ENCODE data around the gene KASH5.

The KASH5 gene

DNA sequence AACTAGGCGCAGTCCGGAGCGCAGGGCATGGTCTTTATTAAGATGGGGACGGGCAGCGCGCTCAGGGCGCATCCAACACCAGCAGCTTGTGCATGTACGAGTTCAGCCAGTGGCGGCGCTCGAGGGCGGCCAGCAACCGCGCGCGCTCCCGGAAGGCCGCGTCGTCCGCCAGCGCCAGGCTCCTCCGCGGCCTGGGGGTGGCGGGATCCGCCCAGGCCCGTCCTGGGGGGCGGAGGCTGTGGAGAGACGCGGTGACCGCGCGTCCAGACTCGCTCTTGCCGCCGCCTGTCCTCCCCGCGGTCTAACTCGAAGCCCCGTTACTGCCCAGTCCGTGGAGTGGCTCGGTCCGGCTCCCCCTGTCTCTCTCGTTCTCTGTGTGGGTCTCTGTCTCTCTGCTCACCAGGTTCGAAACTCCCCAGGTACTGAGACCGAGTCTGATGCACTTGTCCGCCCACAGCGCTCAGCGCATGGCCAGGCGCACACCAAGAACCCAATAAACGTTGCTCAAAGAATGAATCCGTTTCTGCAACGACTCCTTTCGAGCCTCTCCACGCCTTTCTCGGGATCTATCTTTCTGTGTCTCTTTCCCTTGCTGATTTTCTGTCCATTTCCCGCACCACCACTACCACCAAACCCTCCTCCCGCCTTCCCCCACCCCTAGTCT, 34.5 kb downstream of the KASH5 start:
- DNase-seq (ENCODE audit: low spot score): peak; percentile 43

- no peak for DNase-seq (ENCODE audit: low spot score)
Observed at GRCh38 chr19:49423071-49423984, 35.3 kb downstream of the KASH5 start, which contains the start of gene PTH2. TSS of gene PTH2 (minus strand) at chr19:49423441. CDS start at chr19:49423339, 102 bp downstream.

DNA sequence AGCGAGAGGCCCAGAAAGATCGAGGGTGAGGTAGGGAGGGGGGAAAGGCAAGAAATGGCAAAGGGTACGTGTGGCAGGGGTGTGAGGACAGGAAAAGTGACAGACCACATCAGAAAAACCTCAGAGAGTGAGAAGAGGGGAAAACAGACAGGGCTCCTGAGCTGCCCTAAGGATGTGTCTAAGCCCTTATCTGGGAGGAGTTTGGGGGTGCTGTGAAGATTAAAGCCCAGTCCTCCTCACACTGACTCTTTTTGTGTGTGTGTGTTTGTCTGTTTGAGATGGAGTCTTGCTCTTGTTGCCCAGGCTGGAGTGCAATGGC, 35.9 kb downstream of the KASH5 start:
- no peak for DNase-seq (ENCODE audit: low spot score)

- no peak for DNase-seq (ENCODE audit: low spot score)
Observed at GRCh38 chr19:49425178-49425577, 37.1 kb downstream of the KASH5 start, which contains the start of gene GFY. TSS of gene GFY (plus strand) at chr19:49425388. CDS start at chr19:49426431, 1,043 bp downstream.

DNA sequence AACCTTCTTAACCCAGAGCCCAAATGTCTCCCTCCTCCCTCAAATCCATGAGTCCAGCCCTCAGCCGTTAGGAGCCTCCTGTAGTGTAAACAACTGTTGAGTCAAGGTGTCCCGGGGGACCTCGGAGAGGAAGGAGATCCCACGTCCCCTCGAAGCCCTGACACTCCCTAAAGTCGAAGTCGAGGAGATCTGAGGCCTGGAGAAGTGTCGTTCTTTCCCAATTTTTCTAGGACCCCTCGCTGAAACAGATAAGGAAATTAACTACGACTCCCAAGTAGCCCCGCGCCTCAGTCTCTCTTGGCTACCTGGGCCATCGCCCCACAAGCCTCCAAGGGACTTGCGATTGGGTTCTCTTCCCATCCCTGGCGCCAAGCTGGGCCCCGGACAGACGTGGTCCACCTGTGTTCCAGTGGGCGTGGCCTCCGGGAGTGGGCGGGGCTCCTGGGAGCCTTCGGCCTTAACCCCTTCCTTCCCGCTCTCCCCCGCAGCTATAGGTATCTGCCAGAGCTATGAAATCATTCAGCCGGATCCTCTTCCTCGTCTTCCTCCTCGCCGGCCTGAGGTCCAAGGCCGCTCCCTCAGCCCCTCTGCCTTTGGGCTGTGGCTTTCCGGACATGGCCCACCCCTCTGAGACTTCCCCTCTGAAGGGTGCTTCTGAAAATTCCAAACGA, 38.0 kb downstream of the KASH5 start:
- no peak for DNase-seq (ENCODE audit: low spot score)

- no peak for DNase-seq (ENCODE audit: low spot score)
Observed at GRCh38 chr19:49427339-49427738, 39.3 kb downstream of the KASH5 start.

DNA sequence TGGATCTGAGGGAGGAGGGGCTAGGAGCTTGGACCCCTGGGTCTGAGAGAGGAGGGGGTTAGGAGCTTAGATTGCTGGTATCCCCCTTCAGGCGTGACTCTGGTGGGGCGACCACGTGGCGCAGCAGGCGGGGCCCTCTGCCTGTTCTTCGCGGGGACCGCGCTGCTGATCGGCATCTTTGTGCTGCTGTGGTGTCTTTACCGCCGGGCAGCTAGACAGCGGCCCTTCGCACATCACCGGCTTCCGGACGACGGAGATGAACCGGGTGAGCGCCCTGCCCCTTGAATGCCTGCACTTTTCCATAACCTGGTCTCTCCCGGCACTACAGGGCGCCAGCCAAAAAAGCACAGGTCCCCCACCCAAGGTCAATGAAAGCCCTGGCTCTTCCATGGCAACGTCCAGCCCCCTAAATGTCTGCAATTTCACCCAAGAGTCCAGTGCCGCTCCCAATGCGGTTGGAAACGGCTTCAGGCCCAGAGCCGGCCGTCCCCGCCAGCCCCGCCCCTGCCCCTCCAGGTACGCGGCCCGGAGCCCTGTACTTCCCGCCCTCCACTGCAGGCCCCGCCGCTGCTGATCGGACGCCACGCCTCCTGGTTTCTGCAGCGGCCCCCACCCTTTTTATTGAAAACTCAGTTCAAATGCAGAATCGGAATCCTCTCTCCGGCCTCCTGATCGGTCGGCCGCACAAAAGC, 40.0 kb downstream of the KASH5 start:
- peak; percentile 17 for DNase-seq (ENCODE audit: low spot score)

GRCh38 chr19:49428547-49429451, 40.8 kb downstream of the KASH5 start:
- DNase-seq (ENCODE audit: low spot score): no peak

- DNase-seq (ENCODE audit: low spot score): no peak
Observed at GRCh38 chr19:49430172-49430677, 42.2 kb downstream of the KASH5 start.

- DNase-seq (ENCODE audit: low spot score): peak; percentile 22
Observed at GRCh38 chr19:49430678-49431329, 42.8 kb downstream of the KASH5 start.

GRCh38 chr19:49431330-49431749, 43.3 kb downstream of the KASH5 start:
- DNase-seq (ENCODE audit: low spot score): no peak

GRCh38 chr19:49432141-49433073, 44.4 kb downstream of the KASH5 start:
- peak; percentile 26 for DNase-seq (ENCODE audit: low spot score)

DNA sequence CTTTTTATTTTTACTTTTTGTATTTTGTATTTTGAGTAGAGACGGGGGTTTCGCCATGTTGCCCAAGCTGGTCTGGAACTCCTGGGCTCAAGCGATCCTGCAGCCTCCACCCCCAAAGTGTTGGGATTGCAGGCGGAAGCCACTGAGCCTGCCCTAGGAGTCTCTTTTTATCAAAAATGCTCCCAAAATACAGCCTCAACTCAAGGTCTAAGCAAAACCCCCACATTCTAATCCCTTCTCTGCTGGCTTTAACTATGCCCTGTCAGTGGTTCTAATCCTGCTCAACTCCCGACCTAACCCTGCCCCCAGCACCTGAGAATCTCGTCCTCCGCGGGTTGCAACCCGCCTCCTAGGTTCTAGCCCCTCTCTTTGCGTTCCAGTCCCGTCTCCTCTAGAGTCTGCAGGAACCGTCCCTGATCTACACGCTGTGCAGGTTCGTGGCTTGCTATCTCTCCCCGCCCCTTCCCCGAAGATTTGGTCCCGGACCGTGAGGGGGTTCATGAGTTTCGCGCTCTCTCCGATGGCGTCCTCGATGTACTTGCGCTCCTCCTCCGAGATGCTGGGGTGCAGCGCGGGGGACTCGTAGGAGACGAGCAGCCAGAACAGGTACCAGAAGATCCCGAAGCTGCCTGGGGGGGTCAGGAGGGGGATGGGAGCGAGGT, 45.3 kb downstream of the KASH5 start:
- no peak for DNase-seq (ENCODE audit: low spot score)

GRCh38 chr19:49434907-49435583, 47.0 kb downstream of the KASH5 start:
- DNase-seq (ENCODE audit: low spot score): no peak

GRCh38 chr19:49435670-49436069, 47.6 kb downstream of the KASH5 start:
- DNase-seq (ENCODE audit: low spot score): no peak

- DNase-seq (ENCODE audit: low spot score): no peak
Observed at GRCh38 chr19:49436381-49437017, 48.5 kb downstream of the KASH5 start.

DNA sequence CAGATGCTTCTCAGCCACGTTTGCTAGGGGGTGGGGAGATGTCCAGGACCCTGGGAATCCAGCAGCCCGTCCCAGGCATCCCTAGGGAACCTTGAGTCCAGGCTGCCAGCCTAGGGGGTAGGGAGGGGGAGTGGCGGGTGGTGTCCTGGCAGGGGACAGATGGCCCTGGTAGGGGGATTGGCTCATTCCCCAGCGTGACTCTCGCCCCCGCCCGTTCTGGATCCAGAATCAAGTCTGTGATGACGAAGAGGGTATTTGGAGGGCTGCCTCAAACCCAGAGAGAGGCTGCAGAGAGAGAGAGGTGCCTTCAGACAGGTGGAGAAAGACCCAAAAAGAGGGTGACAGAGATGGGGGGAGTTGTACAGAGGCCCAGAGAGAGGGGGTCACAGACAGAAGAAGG, 49.2 kb downstream of the KASH5 start:
- no peak for DNase-seq (ENCODE audit: low spot score)

Data from kidney tubule cell (primary cell).